Measurements from ENCODE around the gene OR51I1. TPM values are rescaled to one million over a fixed set of nuclear protein-coding genes. Genes with fewer than 3 reads are reported as not detected.

Gene OR51I1
- polyA plus RNA-seq: not detected in 2 replicates
- polyA minus RNA-seq: not detected in 2 replicates

- H3K9ac ChIP-seq (ENCODE audit: low read length): no peak within 1 kb of the TSS
- H3K9me3 ChIP-seq (ENCODE audit: low read length): no peaks in the 10 kb centered on the region
- H3K4me3 ChIP-seq (ENCODE audit: low read length): no peak within 1 kb of the TSS
- TF ChIP-seq EZH2 (IDR thresholded peaks at IDR 0.05; ENCODE audit: borderline replicate concordance, insufficient read depth, low read length, poor library complexity, severe bottlenecking) (no peak), CTCF (IDR thresholded peaks at IDR 0.05; ENCODE audit: poor library complexity, severe bottlenecking) (no peak), POLR2AphosphoS5 (IDR thresholded peaks at IDR 0.05) (no peak), TAF1 (IDR thresholded peaks at IDR 0.05; ENCODE audit: low read depth) (no peak), MXI1 (conservative IDR thresholded peaks at IDR 0.05; ENCODE audit: poor library complexity, severe bottlenecking) (no peak), REST (IDR thresholded peaks at IDR 0.05; ENCODE audit: borderline replicate concordance) (no peak), SMC3 (conservative IDR thresholded peaks at IDR 0.05; ENCODE audit: poor library complexity) (no peak), EP300 (conservative IDR thresholded peaks at IDR 0.05; ENCODE audit: poor library complexity, severe bottlenecking) (no peak), RAD21 (conservative IDR thresholded peaks at IDR 0.05) (no peak)
- H3K4me2 ChIP-seq (ENCODE audit: low read length): no peak within 1 kb of the TSS
- H3K27me3 ChIP-seq (ENCODE audit: insufficient read depth, low read depth, low read length): no peaks in the 10 kb centered on the region
- no peak within 1 kb of the TSS for H3K27ac ChIP-seq (ENCODE audit: low read length)
- H3K36me3 ChIP-seq (ENCODE audit: insufficient read depth, low read length): no peaks in the 10 kb centered on the region
- H3K9me2 ChIP-seq (ENCODE audit: insufficient read depth, low read length): no peaks in the 10 kb centered on the region
- H3F3A ChIP-seq (ENCODE audit: insufficient read depth, low read length, poor library complexity, severe bottlenecking): no peaks in the 10 kb centered on the region
- no peaks in the 10 kb centered on the region for H4K20me1 ChIP-seq (ENCODE audit: insufficient read depth)
- no peak within 1 kb of the TSS for H2AFZ ChIP-seq (ENCODE audit: low read depth, low read length)
- no peaks in the 10 kb centered on the region for H3K79me2 ChIP-seq (replicated peaks; ENCODE audit: insufficient read depth, low read length)
Measured at GRCh38 chr11:5441414-5441813, at the start of gene OR51I1. Gene OR51I1 (minus strand): TSS chr11:5441514. CDS start chr11:5441514, 0 bp downstream.

- H4K20me1 ChIP-seq (ENCODE audit: insufficient read depth): no peaks in the 10 kb centered on the region
- H3K36me3 ChIP-seq (ENCODE audit: insufficient read depth, low read length): no peaks in the 10 kb centered on the region
- no peak overlapping the region for H3K27ac ChIP-seq (ENCODE audit: low read length)
- no peaks in the 10 kb centered on the region for H3K27me3 ChIP-seq (ENCODE audit: insufficient read depth, low read depth, low read length)
- no peak overlapping the region for H3K4me2 ChIP-seq (ENCODE audit: low read length)
- no peaks in the 10 kb centered on the region for H3K9me2 ChIP-seq (ENCODE audit: insufficient read depth, low read length)
- H3K9me3 ChIP-seq (ENCODE audit: low read length): no peaks in the 10 kb centered on the region
- H3K79me2 ChIP-seq (replicated peaks; ENCODE audit: insufficient read depth, low read length): no peaks in the 10 kb centered on the region
- no peak overlapping the region for H2AFZ ChIP-seq (ENCODE audit: low read depth, low read length)
- no peaks in the 10 kb centered on the region for H3F3A ChIP-seq (ENCODE audit: insufficient read depth, low read length, poor library complexity, severe bottlenecking)
- H3K9ac ChIP-seq (ENCODE audit: low read length): no peak overlapping the region
- TF ChIP-seq SMC3 (conservative IDR thresholded peaks at IDR 0.05; ENCODE audit: poor library complexity): no peak
- TF ChIP-seq RAD21 (conservative IDR thresholded peaks at IDR 0.05): no peak
- no peak for TF ChIP-seq TAF1 (IDR thresholded peaks at IDR 0.05; ENCODE audit: low read depth)
- TF ChIP-seq POLR2AphosphoS5 (IDR thresholded peaks at IDR 0.05): no peak
- no peak for TF ChIP-seq MXI1 (conservative IDR thresholded peaks at IDR 0.05; ENCODE audit: poor library complexity, severe bottlenecking)
- TF ChIP-seq EP300 (conservative IDR thresholded peaks at IDR 0.05; ENCODE audit: poor library complexity, severe bottlenecking): no peak
- TF ChIP-seq CTCF (IDR thresholded peaks at IDR 0.05; ENCODE audit: poor library complexity, severe bottlenecking): no peak
- TF ChIP-seq REST (IDR thresholded peaks at IDR 0.05; ENCODE audit: borderline replicate concordance): no peak
- TF ChIP-seq EZH2 (IDR thresholded peaks at IDR 0.05; ENCODE audit: borderline replicate concordance, insufficient read depth, low read length, poor library complexity, severe bottlenecking): no peak
- no peak overlapping the region for H3K4me3 ChIP-seq (ENCODE audit: low read length)
Measured at GRCh38 chr11:5489576-5490357, 48.5 kb upstream of the OR51I1 start.

Measured in neural cell (in vitro differentiated cells).